Activated T-cell treated with anti-CD3 and anti-CD28 coated beads, Interleukin-2, amount 50 U/mL, for 4 hours (primary cell): Measurements from ENCODE around the gene LAMB1. TPM values are rescaled to one million over a fixed set of nuclear protein-coding genes. Genes with fewer than 3 reads are reported as not detected.
"Not testable (repeated sequence)": the region's sequence is repeated elsewhere in the genome, so short reads cannot be mapped to it uniquely, and the experiment has no call there.

Experiments used
- ATAC-seq, 2 donors: fragments of 200-7000 bp; cut with Tn5 transposase; one replicate each; pipeline ENCODE4 v1.10.0; 2021
- DNase-seq: peaks from one replicate; pipeline ENCODE4 v3.0.0-alpha.2; 2020
- H3K27me3 Mint-ChIP-seq: one replicate; pipeline ENCODE4 v1.8.0; 2021; ENCODE audit warnings: low read depth, mixed read lengths
- H3K36me3 Mint-ChIP-seq: one replicate; pipeline ENCODE4 v1.8.0; 2022; ENCODE audit warnings: mixed read lengths; ENCODE audit not compliant: insufficient read depth
- H3K4me1 Mint-ChIP-seq: one replicate; pipeline ENCODE4 v1.8.0; 2021; ENCODE audit warnings: low read depth, mixed read lengths
- H3K4me3 Mint-ChIP-seq: one replicate; pipeline ENCODE4 v1.8.0; 2021; ENCODE audit warnings: mild to moderate bottlenecking, moderate library complexity, mixed read lengths
- H3K9me3 Mint-ChIP-seq: one replicate; pipeline ENCODE4 v1.8.0; 2021; ENCODE audit warnings: mixed read lengths
- total RNA-seq, 3 donors: library from RNA; stranded (reverse); gene quantifications; one replicate each; pipeline ENCODE4 v1.2.1, GENCODE V29; 2021

Gene LAMB1
- under 1 TPM; 0.26 to 0.46 (median 0.30) TPM for total RNA-seq

- peaks cover 65% of the 10 kb centered on the region for H3K27me3 Mint-ChIP-seq
Measured at GRCh38 chr7:108002726-108003598, at the start of gene LAMB1. Gene LAMB1 (minus strand): TSS chr7:108003161. CDS start chr7:108002885, 276 bp downstream.

DNA sequence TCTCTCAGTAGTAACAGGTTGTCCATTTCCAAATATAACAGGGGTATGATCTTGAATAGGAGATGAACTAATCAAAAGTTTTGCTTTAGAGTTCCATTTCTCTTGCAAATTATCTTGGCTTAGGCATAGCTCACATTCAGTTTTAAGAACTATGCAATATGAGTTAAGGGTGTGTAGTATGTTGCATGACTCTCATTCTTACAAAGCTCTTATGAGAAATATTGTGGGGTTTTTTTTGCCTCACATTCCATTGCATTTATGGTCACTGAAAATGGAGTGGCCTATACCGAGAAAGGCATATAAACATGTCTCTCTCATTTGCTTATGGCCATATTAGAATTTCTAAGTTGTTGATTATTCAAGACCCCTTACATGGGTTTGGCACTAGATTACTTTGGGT lies 48.5 kb upstream of the LAMB1 start:
- DNase-seq (no peak), ATAC-seq (no peak)
- Mint-ChIP-seq H3K4me3 (no peak overlapping the region), H3K27me3 (peaks cover 5% of the 10 kb centered on the region), H3K36me3 (no peaks in the 10 kb centered on the region), H3K9me3 (no peaks in the 10 kb centered on the region), H3K4me1 (peaks cover 3% of the 10 kb centered on the region)

More at GRCh38 chr7:108002726-108003598, at the start of gene LAMB1:
- DNase-seq = no peak
- Mint-ChIP-seq H3K36me3 (no peaks in the 10 kb centered on the region), H3K4me3 (peak within 1 kb of the TSS; percentile 68), H3K9me3 (no peaks in the 10 kb centered on the region), H3K4me1 (peaks cover 24% of the 10 kb centered on the region)
- peak; percentile 39 for ATAC-seq

- no peaks in the 10 kb centered on the region for H3K36me3 Mint-ChIP-seq
- ATAC-seq (no peak), DNase-seq (no peak)
- peaks cover 3% of the 10 kb centered on the region for H3K4me1 Mint-ChIP-seq
- no peaks in the 10 kb centered on the region for H3K27me3 Mint-ChIP-seq
- H3K9me3 Mint-ChIP-seq = no peaks in the 10 kb centered on the region
- H3K4me3 Mint-ChIP-seq = no peak overlapping the region
Measured at GRCh38 chr7:108049962-108050361, 47.0 kb upstream of the LAMB1 start.

DNA sequence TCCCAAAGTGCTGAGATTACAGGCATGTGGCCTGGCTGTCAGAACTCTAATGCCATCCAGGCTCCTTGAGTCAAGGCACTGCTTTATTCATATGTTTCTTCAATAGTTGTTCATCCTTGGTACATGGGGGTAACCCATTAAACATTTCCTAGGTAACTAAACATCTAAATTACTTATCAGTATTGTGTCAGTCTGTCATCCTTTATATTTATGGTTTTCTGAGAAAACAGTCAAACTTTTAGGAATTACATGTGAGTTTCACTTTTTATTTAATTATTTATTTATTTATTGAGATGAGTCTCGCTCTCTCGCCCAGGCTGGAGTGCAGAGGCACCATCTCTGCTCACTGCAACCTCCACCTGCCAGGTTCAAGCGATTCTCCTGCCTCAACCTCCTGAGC lies 45.5 kb upstream of the LAMB1 start:
- Mint-ChIP-seq H3K9me3 (no peaks in the 10 kb centered on the region), H3K27me3 (peaks cover 3% of the 10 kb centered on the region), H3K36me3 (no peaks in the 10 kb centered on the region), H3K4me1 (peaks cover 3% of the 10 kb centered on the region), H3K4me3 (no peak overlapping the region)
- ATAC-seq (no peak), DNase-seq (no peak)

GRCh38 chr7:108046952-108047506 lies 44.1 kb upstream of the LAMB1 start:
- Mint-ChIP-seq H3K36me3 (no peaks in the 10 kb centered on the region), H3K9me3 (no peaks in the 10 kb centered on the region), H3K27me3 (peaks cover 6% of the 10 kb centered on the region), H3K4me1 (peaks cover 3% of the 10 kb centered on the region), H3K4me3 (no peak overlapping the region)
- DNase-seq (no peak), ATAC-seq (no peak)

- no peak overlapping the region for H3K4me3 Mint-ChIP-seq
Measured at GRCh38 chr7:108045669-108046068, 42.7 kb upstream of the LAMB1 start.

GRCh38 chr7:108045154-108045553 lies 42.2 kb upstream of the LAMB1 start:
- Mint-ChIP-seq H3K4me1 (peaks cover 3% of the 10 kb centered on the region), H3K27me3 (peaks cover 6% of the 10 kb centered on the region), H3K4me3 (no peak overlapping the region), H3K9me3 (no peaks in the 10 kb centered on the region), H3K36me3 (no peaks in the 10 kb centered on the region)
- DNase-seq = no peak
- ATAC-seq = no peak

More at GRCh38 chr7:108045669-108046068, 42.7 kb upstream of the LAMB1 start:
- Mint-ChIP-seq H3K4me1 (peaks cover 3% of the 10 kb centered on the region), H3K9me3 (no peaks in the 10 kb centered on the region), H3K27me3 (peaks cover 6% of the 10 kb centered on the region), H3K36me3 (no peaks in the 10 kb centered on the region)
- ATAC-seq (no peak), DNase-seq (no peak)

- no peak for DNase-seq
- H3K36me3 Mint-ChIP-seq = no peaks in the 10 kb centered on the region
- peaks cover 10% of the 10 kb centered on the region for H3K27me3 Mint-ChIP-seq
- H3K4me1 Mint-ChIP-seq = peaks cover 3% of the 10 kb centered on the region
- H3K9me3 Mint-ChIP-seq = no peaks in the 10 kb centered on the region
- H3K4me3 Mint-ChIP-seq = no peak overlapping the region
- no peak for ATAC-seq
Measured at GRCh38 chr7:108044345-108044744, 41.4 kb upstream of the LAMB1 start.

GRCh38 chr7:108038986-108039385 lies 36.0 kb upstream of the LAMB1 start:
- Mint-ChIP-seq H3K4me1 (no peaks in the 10 kb centered on the region), H3K9me3 (no peaks in the 10 kb centered on the region), H3K4me3 (no peak overlapping the region), H3K27me3 (peaks cover 7% of the 10 kb centered on the region), H3K36me3 (no peaks in the 10 kb centered on the region)
- DNase-seq = no peak
- no peak for ATAC-seq

DNA sequence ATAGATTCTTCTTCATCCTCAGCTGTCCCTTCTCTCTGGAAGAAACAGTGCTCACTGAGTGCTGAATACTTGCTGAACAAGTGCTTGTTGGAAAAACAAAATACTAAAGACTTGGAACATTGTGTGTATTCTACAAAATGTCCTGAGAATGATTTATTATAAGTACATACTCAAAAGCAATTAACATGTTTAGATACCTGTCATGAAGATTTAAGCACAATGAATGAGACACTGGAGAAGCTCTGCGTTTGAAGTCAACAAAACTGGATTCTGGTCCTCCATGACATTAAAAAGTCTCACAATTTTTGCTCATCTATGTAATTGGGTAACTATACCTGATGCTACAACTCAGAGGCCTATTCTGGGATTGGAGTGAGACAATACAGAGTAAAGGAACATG lies 34.8 kb upstream of the LAMB1 start:
- no peaks in the 10 kb centered on the region for H3K4me1 Mint-ChIP-seq
- H3K9me3 Mint-ChIP-seq = no peaks in the 10 kb centered on the region
- no peak overlapping the region for H3K4me3 Mint-ChIP-seq
- H3K27me3 Mint-ChIP-seq = peaks cover 9% of the 10 kb centered on the region
- H3K36me3 Mint-ChIP-seq = no peaks in the 10 kb centered on the region
- ATAC-seq = no peak
- no peak for DNase-seq

DNA sequence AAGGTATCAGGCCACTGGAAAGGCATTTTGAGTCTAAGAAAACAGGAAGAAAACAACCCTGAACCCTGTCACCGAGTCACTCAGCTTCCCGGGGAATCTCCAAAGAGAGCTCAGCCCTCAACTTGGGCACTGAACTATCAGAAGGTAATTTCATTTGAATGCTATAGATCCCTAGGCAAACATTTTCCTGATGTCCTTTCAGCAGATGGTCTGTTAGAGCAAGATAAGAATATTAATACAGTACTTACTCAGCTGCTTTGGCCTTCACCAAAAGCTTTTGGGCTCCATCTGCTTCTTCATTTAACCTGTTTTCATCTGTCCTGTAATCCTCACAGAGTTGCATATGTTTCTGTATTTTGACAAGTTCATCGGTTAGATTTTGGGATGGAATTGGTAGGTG lies 34.2 kb upstream of the LAMB1 start:
- ATAC-seq = no peak
- H3K4me3 Mint-ChIP-seq = no peak overlapping the region
- H3K9me3 Mint-ChIP-seq = no peaks in the 10 kb centered on the region
- no peak for DNase-seq
- H3K4me1 Mint-ChIP-seq = no peaks in the 10 kb centered on the region
- peaks cover 6% of the 10 kb centered on the region for H3K27me3 Mint-ChIP-seq
- H3K36me3 Mint-ChIP-seq = no peaks in the 10 kb centered on the region

- no peaks in the 10 kb centered on the region for H3K9me3 Mint-ChIP-seq
- no peaks in the 10 kb centered on the region for H3K4me1 Mint-ChIP-seq
- H3K27me3 Mint-ChIP-seq = peaks cover 2% of the 10 kb centered on the region
- ATAC-seq (no peak), DNase-seq (no peak)
- no peaks in the 10 kb centered on the region for H3K36me3 Mint-ChIP-seq
- H3K4me3 Mint-ChIP-seq = no peak overlapping the region
Measured at GRCh38 chr7:108034586-108034985, 31.6 kb upstream of the LAMB1 start.

DNA sequence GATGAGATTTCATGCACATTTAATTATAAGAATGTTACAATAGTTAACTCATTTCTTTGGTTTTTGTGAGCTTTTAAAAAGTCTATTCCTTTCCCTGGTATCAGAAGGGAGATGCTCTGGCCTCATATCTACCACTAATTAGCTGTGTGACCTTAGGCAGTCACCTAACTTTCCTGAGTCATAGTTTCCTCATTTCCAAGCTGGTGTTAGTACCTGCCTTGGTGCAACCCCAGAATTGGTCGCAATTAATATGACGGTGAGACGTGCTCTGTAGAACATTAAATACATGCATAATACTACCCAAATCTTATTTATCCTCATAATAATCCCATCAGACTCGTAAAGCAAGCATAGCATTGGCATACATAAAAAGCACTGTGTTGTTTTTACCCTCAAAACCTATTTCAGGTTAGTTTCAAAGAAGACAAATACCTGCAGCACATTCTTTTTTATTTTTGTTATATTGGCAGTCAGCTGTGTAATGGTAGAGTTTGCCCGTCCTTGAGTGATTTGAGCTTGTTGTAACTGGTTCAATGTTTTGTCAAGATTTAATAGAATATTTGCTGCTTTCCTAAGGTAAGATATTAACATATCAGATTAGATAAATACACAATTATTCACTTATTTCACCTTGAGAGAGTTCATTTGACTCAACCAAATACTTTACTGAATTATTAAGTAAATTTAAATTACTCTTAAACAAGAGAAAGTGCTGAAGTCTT lies 31.0 kb upstream of the LAMB1 start:
- Mint-ChIP-seq H3K9me3 (no peaks in the 10 kb centered on the region), H3K36me3 (no peaks in the 10 kb centered on the region)
- no peak for ATAC-seq

DNA sequence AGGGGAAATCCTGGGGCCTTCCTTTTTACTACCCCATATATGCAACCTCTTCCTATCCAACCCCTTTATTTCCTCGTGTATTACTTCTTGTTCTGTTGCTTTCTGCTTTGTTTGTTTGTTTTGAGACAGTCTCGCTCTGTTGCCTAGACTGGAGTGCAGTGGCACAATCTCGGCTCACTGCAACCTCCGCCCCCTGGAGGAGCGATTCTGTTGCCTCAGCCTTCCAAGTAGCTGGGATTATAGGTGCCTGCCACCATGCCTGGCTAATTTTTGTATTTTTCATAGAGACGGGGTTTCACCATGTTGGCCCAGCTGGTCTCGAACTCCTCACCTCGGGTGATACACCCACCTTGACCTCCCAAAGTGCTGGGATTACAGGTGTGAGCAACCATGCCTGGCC lies 30.3 kb upstream of the LAMB1 start:
- not testable (repeated sequence) for H3K9me3 Mint-ChIP-seq, H3K36me3 Mint-ChIP-seq, H3K4me3 Mint-ChIP-seq, H3K27me3 Mint-ChIP-seq, ATAC-seq, DNase-seq, H3K4me1 Mint-ChIP-seq

More for the DNA sequence above, 31.0 kb upstream of the LAMB1 start:
- H3K27me3 Mint-ChIP-seq = peaks cover 2% of the 10 kb centered on the region
- no peaks in the 10 kb centered on the region for H3K4me1 Mint-ChIP-seq
- no peak for DNase-seq
- no peak overlapping the region for H3K4me3 Mint-ChIP-seq
